ENCODE measurements around the gene E2F2.

GRCh38 chr1:23533246-23534023 lies 2.4 kb upstream of the E2F2 start:
- TF ChIP-seq CTCF (conservative IDR thresholded peaks at IDR 0.05) (no peak), ZFX (IDR thresholded peaks at IDR 0.05) (no peak)
